ENCODE results near the gene ELL2.

GRCh38 chr5:95853490-95853889 lies 108.2 kb downstream of the ELL2 start:
- TF ChIP-seq GTF2F1 (IDR thresholded peaks at IDR 0.05; ENCODE audit: low read length) (no peak), ZNF777 (CRISPR knock-in tag; IDR thresholded peaks at IDR 0.05) (no peak), FOXP4 (CRISPR knock-in tag; IDR thresholded peaks at IDR 0.05) (no peak), NR2C2 (CRISPR knock-in tag; IDR thresholded peaks at IDR 0.05; ENCODE audit: borderline replicate concordance) (no peak), MTA3 (CRISPR knock-in tag; IDR thresholded peaks at IDR 0.05) (no peak)

Data from HepG2 (cell line).